Measurements from ENCODE around the gene CBX7. TPM values are rescaled to one million over a fixed set of nuclear protein-coding genes. Genes with fewer than 3 reads are reported as not detected.

CBX7 gene
- total and polyA plus RNA-seq, 4 donors, result 74.8 to 110 (median 92.0) TPM

GRCh38 chr22:39108487-39108886 is 44.0 kb downstream of the CBX7 start:
- ATAC-seq (ENCODE audit: low FRiP score) (no peak), DNase-seq (no peak)
- Histone ChIP-seq H3K36me3 (ENCODE audit: control insufficient read depth in 1 of 2, insufficient read depth in 2 of 2, low read length in 1 of 2) (no peaks in the 10 kb centered on the region), H3K4me1 (ENCODE audit: control insufficient read depth in 1 of 2, insufficient read depth in 2 of 2, low read length in 2 of 2) (no peaks in the 10 kb centered on the region), H3K9me3 (ENCODE audit: control insufficient read depth, low read length) (no peaks in the 10 kb centered on the region), H3K27me3 (ENCODE audit: control insufficient read depth in 1 of 2, insufficient read depth in 2 of 2, low read length in 1 of 2) (no peaks in the 10 kb centered on the region), H3K4me3 (ENCODE audit: low read length in 2 of 2) (no peak overlapping the region), H3K27ac (ENCODE audit: low read depth in 1 of 2, low read length in 2 of 2) (no peak overlapping the region)
- intact Hi-C loops (cut with DNase I), result no loop called here
- whole genome bisulfite sequencing, 2 donors, result 92 to 94% methylated on average over 4 of the region's 4 CpGs

- H3K4me1 ChIP-seq (ENCODE audit: control insufficient read depth in 1 of 2, insufficient read depth in 2 of 2, low read length in 2 of 2), result no peaks in the 10 kb centered on the region
- no peaks in the 10 kb centered on the region for H3K27me3 ChIP-seq (ENCODE audit: control insufficient read depth in 1 of 2, insufficient read depth in 2 of 2, low read length in 1 of 2)
- intact Hi-C loops (cut with DNase I), result no loop called here
- no peak for DNase-seq
- no peak overlapping the region for H3K27ac ChIP-seq (ENCODE audit: low read depth in 1 of 2, low read length in 2 of 2)
- ATAC-seq (ENCODE audit: low FRiP score), result no peak
- H3K9me3 ChIP-seq (ENCODE audit: control insufficient read depth, low read length), result no peaks in the 10 kb centered on the region
- no peak overlapping the region for H3K4me3 ChIP-seq (ENCODE audit: low read length in 2 of 2)
- 82 to 88% methylated on average over 2 of the region's 2 CpGs for WGBS, 2 donors
- no peaks in the 10 kb centered on the region for H3K36me3 ChIP-seq (ENCODE audit: control insufficient read depth in 1 of 2, insufficient read depth in 2 of 2, low read length in 1 of 2)
These were observed 46.2 kb downstream of the CBX7 start for GRCh38 chr22:39106326-39106725.

DNA sequence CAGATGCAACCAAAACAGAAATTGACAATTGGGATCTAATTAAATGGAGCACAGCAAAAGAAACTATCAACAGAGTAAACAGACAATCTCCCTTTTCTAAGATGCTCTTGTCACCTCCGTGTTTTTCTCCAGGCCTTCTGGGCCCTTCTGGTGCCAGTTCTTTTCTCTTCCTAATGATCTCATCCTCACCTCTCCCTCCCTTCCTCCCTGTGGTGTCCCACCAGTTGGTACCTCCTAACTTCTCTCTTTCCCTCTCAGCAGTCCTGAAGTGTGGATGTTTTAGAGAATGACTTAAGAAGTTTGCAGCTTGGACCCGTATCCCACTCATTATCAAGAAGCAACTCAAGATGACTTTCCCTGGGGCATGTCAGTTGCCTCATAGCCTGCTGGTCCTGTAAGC is 49.0 kb downstream of the CBX7 start:
- Histone ChIP-seq H3K4me1 (ENCODE audit: control insufficient read depth in 1 of 2, insufficient read depth in 2 of 2, low read length in 2 of 2) (no peaks in the 10 kb centered on the region), H3K9me3 (ENCODE audit: control insufficient read depth, low read length) (no peaks in the 10 kb centered on the region), H3K4me3 (ENCODE audit: low read length in 2 of 2) (no peak overlapping the region), H3K27me3 (ENCODE audit: control insufficient read depth in 1 of 2, insufficient read depth in 2 of 2, low read length in 1 of 2) (no peaks in the 10 kb centered on the region), H3K36me3 (ENCODE audit: control insufficient read depth in 1 of 2, insufficient read depth in 2 of 2, low read length in 1 of 2) (no peaks in the 10 kb centered on the region), H3K27ac (ENCODE audit: low read depth in 1 of 2, low read length in 2 of 2) (no peak overlapping the region)
- ATAC-seq (ENCODE audit: low FRiP score) (no peak), DNase-seq (no peak)
- WGBS, 2 donors, result 71% methylated on average over 2 of the region's 2 CpGs
- intact Hi-C loops (cut with DNase I), result no loop called here

GRCh38 chr22:39101226-39101625 is 51.3 kb downstream of the CBX7 start:
- H3K36me3 ChIP-seq (ENCODE audit: control insufficient read depth in 1 of 2, insufficient read depth in 2 of 2, low read length in 1 of 2), result no peaks in the 10 kb centered on the region
- H3K4me1 ChIP-seq (ENCODE audit: control insufficient read depth in 1 of 2, insufficient read depth in 2 of 2, low read length in 2 of 2), result no peaks in the 10 kb centered on the region
- no peak overlapping the region for H3K4me3 ChIP-seq (ENCODE audit: low read length in 2 of 2)
- H3K27me3 ChIP-seq (ENCODE audit: control insufficient read depth in 1 of 2, insufficient read depth in 2 of 2, low read length in 1 of 2), result no peaks in the 10 kb centered on the region
- 68 to 70% methylated on average over 11 to 13 of the region's 13 CpGs for WGBS, 2 donors
- H3K9me3 ChIP-seq (ENCODE audit: control insufficient read depth, low read length), result no peaks in the 10 kb centered on the region
- ATAC-seq (ENCODE audit: low FRiP score) (no peak), DNase-seq (peak in 1 of 2 donors; percentile 58)
- H3K27ac ChIP-seq (ENCODE audit: low read depth in 1 of 2, low read length in 2 of 2), result no peak overlapping the region
- intact Hi-C loops (cut with DNase I), result no loop called here

- H3K27ac ChIP-seq (ENCODE audit: low read depth in 1 of 2, low read length in 2 of 2), result no peak overlapping the region
- 89 to 97% methylated on average over 8 of the region's 8 CpGs for WGBS, 2 donors
- H3K36me3 ChIP-seq (ENCODE audit: control insufficient read depth in 1 of 2, insufficient read depth in 2 of 2, low read length in 1 of 2), result no peaks in the 10 kb centered on the region
- H3K4me3 ChIP-seq (ENCODE audit: low read length in 2 of 2), result no peak overlapping the region
- H3K9me3 ChIP-seq (ENCODE audit: control insufficient read depth, low read length), result no peaks in the 10 kb centered on the region
- no peaks in the 10 kb centered on the region for H3K27me3 ChIP-seq (ENCODE audit: control insufficient read depth in 1 of 2, insufficient read depth in 2 of 2, low read length in 1 of 2)
- intact Hi-C loops (cut with DNase I), result no loop called here
- ATAC-seq (ENCODE audit: low FRiP score), result no peak
- DNase-seq, result no peak
- no peaks in the 10 kb centered on the region for H3K4me1 ChIP-seq (ENCODE audit: control insufficient read depth in 1 of 2, insufficient read depth in 2 of 2, low read length in 2 of 2)
These were observed 53.9 kb downstream of the CBX7 start for GRCh38 chr22:39098576-39098975.

DNA sequence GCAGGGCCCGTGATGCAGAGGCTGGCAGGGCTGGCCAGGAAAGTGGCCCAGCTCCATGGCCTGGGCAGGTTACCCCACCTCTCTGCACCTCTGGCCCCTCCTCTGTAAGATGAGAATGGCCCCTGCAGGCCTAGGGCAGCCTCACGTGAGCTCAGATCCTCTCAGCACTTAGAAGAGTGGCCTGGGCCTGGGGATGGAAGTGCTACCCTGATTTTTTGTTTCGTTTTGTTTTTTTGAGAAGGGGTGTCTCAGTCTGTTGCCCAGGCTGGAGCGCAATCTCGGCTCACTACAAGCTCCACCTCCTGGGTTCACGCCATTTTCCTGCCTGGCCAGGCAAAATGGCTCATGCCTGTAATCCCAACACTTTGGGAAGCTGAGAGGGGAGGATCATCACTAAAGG is 54.5 kb downstream of the CBX7 start:
- DNase-seq (peak in 1 of 2 donors; percentile 44), ATAC-seq (ENCODE audit: low FRiP score) (no peak)
- Histone ChIP-seq H3K36me3 (ENCODE audit: control insufficient read depth in 1 of 2, insufficient read depth in 2 of 2, low read length in 1 of 2) (no peaks in the 10 kb centered on the region), H3K4me3 (ENCODE audit: low read length in 2 of 2) (no peak overlapping the region), H3K27me3 (ENCODE audit: control insufficient read depth in 1 of 2, insufficient read depth in 2 of 2, low read length in 1 of 2) (no peaks in the 10 kb centered on the region), H3K4me1 (ENCODE audit: control insufficient read depth in 1 of 2, insufficient read depth in 2 of 2, low read length in 2 of 2) (no peaks in the 10 kb centered on the region), H3K9me3 (ENCODE audit: control insufficient read depth, low read length) (no peaks in the 10 kb centered on the region), H3K27ac (ENCODE audit: low read depth in 1 of 2, low read length in 2 of 2) (no peak overlapping the region)
- intact Hi-C loops (cut with DNase I), result no loop called here
- 76 to 78% methylated on average over 6 of the region's 6 CpGs for WGBS, 2 donors

- Histone ChIP-seq H3K4me1 (ENCODE audit: control insufficient read depth in 1 of 2, insufficient read depth in 2 of 2, low read length in 2 of 2) (no peaks in the 10 kb centered on the region), H3K27ac (ENCODE audit: low read depth in 1 of 2, low read length in 2 of 2) (no peak within 1 kb of the TSS), H3K9me3 (ENCODE audit: control insufficient read depth, low read length) (no peaks in the 10 kb centered on the region), H3K36me3 (ENCODE audit: control insufficient read depth in 1 of 2, insufficient read depth in 2 of 2, low read length in 1 of 2) (no peaks in the 10 kb centered on the region), H3K4me3 (ENCODE audit: low read length in 2 of 2) (no peak within 1 kb of the TSS), H3K27me3 (ENCODE audit: control insufficient read depth in 1 of 2, insufficient read depth in 2 of 2, low read length in 1 of 2) (no peaks in the 10 kb centered on the region)
- ATAC-seq (ENCODE audit: low FRiP score) (peak; percentile 70), DNase-seq (peak in 1 of 2 donors; percentile 77)
- intact Hi-C loops (cut with DNase I), result no loop called here
- 81 to 86% methylated on average over 9 of the region's 9 CpGs for WGBS, 2 donors
These were observed 55.1 kb downstream of the CBX7 start, which contains the start of gene APOBEC3H for GRCh38 chr22:39097098-39098020. Gene APOBEC3H, plus strand, starts transcription at chr22:39097244. Its CDS starts 3,035 bp downstream, at chr22:39100279.

GRCh38 chr22:39095971-39096370 is 56.5 kb downstream of the CBX7 start:
- no peaks in the 10 kb centered on the region for H3K27me3 ChIP-seq (ENCODE audit: control insufficient read depth in 1 of 2, insufficient read depth in 2 of 2, low read length in 1 of 2)
- no peaks in the 10 kb centered on the region for H3K9me3 ChIP-seq (ENCODE audit: control insufficient read depth, low read length)
- intact Hi-C loops (cut with DNase I), result no loop called here
- DNase-seq, result peak in 1 of 2 donors; percentile 26
- ATAC-seq (ENCODE audit: low FRiP score), result no peak
- no peak overlapping the region for H3K27ac ChIP-seq (ENCODE audit: low read depth in 1 of 2, low read length in 2 of 2)
- no peak overlapping the region for H3K4me3 ChIP-seq (ENCODE audit: low read length in 2 of 2)
- H3K4me1 ChIP-seq (ENCODE audit: control insufficient read depth in 1 of 2, insufficient read depth in 2 of 2, low read length in 2 of 2), result no peaks in the 10 kb centered on the region
- WGBS, 2 donors, result 87 to 90% methylated on average over 3 of the region's 3 CpGs
- H3K36me3 ChIP-seq (ENCODE audit: control insufficient read depth in 1 of 2, insufficient read depth in 2 of 2, low read length in 1 of 2), result no peaks in the 10 kb centered on the region
